Natural killer cell treated with Interleukin-12 subunit alpha and Interleukin-12 subunit beta and Interleukin-15 and Interleukin-18, amount 100 ng/mL, for 72 hours (primary cell): Measurements from ENCODE around the gene KRTAP4-12. TPM values are rescaled to one million over a fixed set of nuclear protein-coding genes. Genes with fewer than 3 reads are reported as not detected.
"Not testable (repeated sequence)": the region's sequence is repeated elsewhere in the genome, so short reads cannot be mapped to it uniquely, and the experiment has no call there.

Experiments used
- ATAC-seq, 2 donors: fragments of 150-1000 bp; cut with Tn5 transposase in 1 of 2; sonication (Bioruptor Pico), chemical (Tn5 transposase) in 1 of 2; 2 replicates each; pipeline ENCODE4 v1.10.0; 2021
- DNase-seq: peaks from one replicate; pipeline ENCODE4 v3.0.0; 2022; ENCODE audit warnings: low spot score
- H3K27ac Mint-ChIP-seq, 2 donors: 1 replicate in 1 of 2; 2 replicates in 1 of 2; pipeline ENCODE4 v1.8.0; 2022; ENCODE audit warnings: mixed read lengths in 2 of 2, mild to moderate bottlenecking in 1 of 2, moderate library complexity in 1 of 2
- H3K27me3 Mint-ChIP-seq, 2 donors: 1 replicate in 1 of 2; 2 replicates in 1 of 2; pipeline ENCODE4 v1.8.0; 2022; ENCODE audit warnings: mixed read lengths in 2 of 2
- H3K36me3 Mint-ChIP-seq: one replicate; pipeline ENCODE4 v1.8.0; 2022; ENCODE audit warnings: mixed read lengths
- H3K4me1 Mint-ChIP-seq, 2 donors: 1 replicate in 1 of 2; 2 replicates in 1 of 2; pipeline ENCODE4 v1.8.0; 2022; ENCODE audit warnings: low read depth in 2 of 2, mixed read lengths in 2 of 2, mild to moderate bottlenecking in 1 of 2
- H3K4me3 Mint-ChIP-seq: one replicate; pipeline ENCODE4 v1.8.0; 2022; ENCODE audit warnings: mixed read lengths
- H3K9me3 Mint-ChIP-seq: 2 replicates; pipeline ENCODE4 v1.8.0; 2022; ENCODE audit warnings: mixed read lengths
- total RNA-seq, 2 donors: library from RNA; stranded (reverse); gene quantifications; one replicate each; pipeline ENCODE4 v1.2.3, GENCODE V29; 2022

KRTAP4-12 gene
- not detected for total RNA-seq

DNA sequence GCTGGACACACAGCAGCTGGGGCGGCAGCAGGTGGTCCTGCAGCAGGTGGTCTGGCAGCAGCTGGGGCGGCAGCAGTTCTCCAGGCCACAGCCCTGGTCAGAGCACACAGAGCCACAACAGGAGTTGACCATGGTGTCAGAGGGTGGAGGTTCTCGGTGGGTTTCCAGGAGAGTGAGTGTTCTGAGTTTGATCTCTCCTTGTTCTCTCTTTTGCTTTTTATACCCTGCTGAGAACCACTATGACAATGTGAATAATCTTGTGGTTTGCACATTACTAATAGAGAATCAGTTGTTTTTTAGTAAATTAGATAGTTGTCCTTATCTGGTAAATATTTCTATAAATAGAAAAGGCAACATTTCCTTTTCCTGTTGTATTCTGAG, at the start of gene KRTAP4-12:
TSS of gene KRTAP4-12 (minus strand) at position 192 of the 381 bp plus-strand sequence. CDS start at position 132, 60 bp downstream.
- not testable (repeated sequence) for DNase-seq, H3K27ac Mint-ChIP-seq, ATAC-seq, H3K4me3 Mint-ChIP-seq, H3K9me3 Mint-ChIP-seq, H3K36me3 Mint-ChIP-seq, H3K4me1 Mint-ChIP-seq
- peaks cover 31 to 43% of the 10 kb centered on the region in 2 donors for H3K27me3 Mint-ChIP-seq

DNA sequence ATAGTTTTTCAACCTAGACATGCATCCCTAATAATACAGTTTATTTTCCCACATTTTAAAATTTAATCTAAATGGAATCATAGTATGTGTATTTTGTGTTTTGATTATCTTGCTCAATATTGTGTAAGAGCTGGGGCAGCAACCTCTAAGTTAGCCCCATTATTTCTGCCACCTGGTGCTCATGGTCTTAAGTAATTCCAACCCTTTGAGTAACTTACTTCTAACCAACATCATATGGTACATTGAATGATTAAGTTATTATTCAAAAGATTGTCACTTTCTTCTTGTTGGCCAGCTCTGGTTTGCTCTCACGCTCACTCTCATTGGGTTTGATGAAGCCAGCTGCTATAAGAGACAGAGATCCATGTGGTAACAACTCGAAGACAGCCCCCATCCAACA, 47.9 kb upstream of the KRTAP4-12 start:
- DNase-seq (no peak), ATAC-seq (no peak)
- no peak overlapping the region for H3K27ac Mint-ChIP-seq
- no peaks in the 10 kb centered on the region for H3K36me3 Mint-ChIP-seq
- no peak overlapping the region for H3K4me3 Mint-ChIP-seq
- no peaks in the 10 kb centered on the region for H3K9me3 Mint-ChIP-seq
- H3K27me3 Mint-ChIP-seq: peaks cover 11 to 24% of the 10 kb centered on the region in 2 donors
- H3K4me1 Mint-ChIP-seq: no peaks in the 10 kb centered on the region

- no peak within 1 kb of the TSS for H3K27ac Mint-ChIP-seq
- H3K9me3 Mint-ChIP-seq: no peaks in the 10 kb centered on the region
Measured at GRCh38 chr17:41168121-41168520, 44.1 kb upstream of the KRTAP4-12 start, which contains the start of gene KRTAP4-3. KRTAP4-3 (minus strand) TSS chr17:41168221; CDS start chr17:41168172, 49 bp downstream.

GRCh38 chr17:41167561-41167960, 43.6 kb upstream of the KRTAP4-12 start:
- H3K36me3 Mint-ChIP-seq: no peaks in the 10 kb centered on the region
- no peaks in the 10 kb centered on the region for H3K9me3 Mint-ChIP-seq
- no peak overlapping the region for H3K27ac Mint-ChIP-seq
- no peaks in the 10 kb centered on the region for H3K4me1 Mint-ChIP-seq
- H3K4me3 Mint-ChIP-seq: no peak overlapping the region
- DNase-seq: no peak
- no peak for ATAC-seq
- H3K27me3 Mint-ChIP-seq: peaks cover 15 to 16% of the 10 kb centered on the region in 2 donors

More at GRCh38 chr17:41168121-41168520, 44.1 kb upstream of the KRTAP4-12 start, which contains the start of gene KRTAP4-3:
- Mint-ChIP-seq H3K36me3 (no peaks in the 10 kb centered on the region), H3K4me3 (no peak within 1 kb of the TSS), H3K27me3 (peaks cover 13 to 14% of the 10 kb centered on the region in 2 donors), H3K4me1 (no peaks in the 10 kb centered on the region)
- ATAC-seq (no peak), DNase-seq (no peak)

DNA sequence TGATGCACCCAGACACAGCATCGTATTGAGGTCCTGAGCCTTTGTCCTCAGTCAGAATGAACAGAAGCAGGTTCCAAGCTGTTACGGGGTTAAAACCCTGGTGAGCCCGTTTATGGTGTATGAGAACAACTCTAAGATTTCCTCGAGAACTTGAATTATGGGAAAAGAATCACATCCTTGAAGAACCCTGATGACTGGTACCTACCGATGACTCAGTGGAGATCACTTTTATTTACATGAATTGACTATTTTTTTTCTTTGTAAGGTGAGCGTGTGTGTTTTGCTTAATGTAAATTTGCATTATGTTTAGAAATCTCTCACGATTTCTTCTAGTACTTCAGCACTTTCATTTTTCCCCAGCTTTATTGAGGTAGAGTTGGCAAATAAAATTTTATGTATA, 39.8 kb upstream of the KRTAP4-12 start:
- Mint-ChIP-seq H3K4me1 (no peaks in the 10 kb centered on the region), H3K27me3 (peaks cover 10 to 12% of the 10 kb centered on the region in 2 donors), H3K9me3 (no peaks in the 10 kb centered on the region), H3K36me3 (no peaks in the 10 kb centered on the region), H3K27ac (no peak overlapping the region), H3K4me3 (no peak overlapping the region)
- DNase-seq (no peak), ATAC-seq (no peak)

DNA sequence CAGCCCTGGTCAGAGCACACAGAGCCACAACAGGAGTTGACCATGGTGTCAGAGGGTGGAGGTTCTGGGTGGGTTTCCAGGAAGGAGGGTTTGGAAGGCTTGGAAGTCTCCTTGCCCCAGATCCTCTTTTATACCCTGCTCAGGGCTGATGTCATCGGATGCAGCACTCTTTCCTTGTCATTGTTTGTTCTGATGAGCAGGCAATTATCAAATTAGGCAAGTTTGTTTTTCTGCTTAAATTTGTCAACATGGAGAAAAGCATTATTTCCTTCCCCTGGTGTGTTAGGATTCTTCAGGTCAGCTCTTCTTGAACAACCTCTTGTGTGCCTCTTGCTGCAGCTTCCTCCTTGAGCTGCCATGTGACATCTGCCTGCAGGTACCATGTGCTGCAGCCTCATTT, 36.7 kb upstream of the KRTAP4-12 start, which contains the start of gene KRTAP4-4:
TSS of gene KRTAP4-4 (minus strand) at position 101 of the 400 bp plus-strand sequence. CDS start at position 44, 57 bp downstream.
- Mint-ChIP-seq H3K27me3 (peaks cover 27 to 41% of the 10 kb centered on the region in 2 donors), H3K9me3 (no peaks in the 10 kb centered on the region), H3K27ac (no peak within 1 kb of the TSS), H3K36me3 (no peaks in the 10 kb centered on the region), H3K4me3 (no peak within 1 kb of the TSS), H3K4me1 (no peaks in the 10 kb centered on the region)
- DNase-seq: no peak
- no peak for ATAC-seq

DNA sequence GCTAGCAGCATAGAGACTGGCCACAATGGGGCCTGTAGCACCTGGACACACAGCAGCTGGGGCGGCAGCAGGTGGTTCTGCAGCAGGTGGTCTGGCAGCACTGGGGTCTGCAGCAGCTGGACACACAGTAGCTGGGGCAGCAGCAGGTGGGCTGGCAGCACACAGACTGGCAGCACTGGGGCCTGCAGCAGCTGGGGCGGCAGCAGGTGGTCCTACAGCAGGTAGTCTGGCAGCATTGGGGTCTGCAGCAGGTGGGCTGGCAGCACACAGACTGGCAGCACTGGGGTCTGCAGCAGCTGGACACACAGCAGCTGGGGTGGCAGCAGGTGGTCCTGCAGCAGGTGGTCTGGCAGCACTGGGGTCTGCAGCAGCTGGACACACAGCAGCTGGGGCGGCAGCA, 36.2 kb upstream of the KRTAP4-12 start:
- peaks cover 29 to 46% of the 10 kb centered on the region in 2 donors for H3K27me3 Mint-ChIP-seq
- H3K9me3 Mint-ChIP-seq, H3K36me3 Mint-ChIP-seq, ATAC-seq, DNase-seq, H3K27ac Mint-ChIP-seq, H3K4me3 Mint-ChIP-seq, H3K4me1 Mint-ChIP-seq: not testable (repeated sequence)

GRCh38 chr17:41153856-41154255, 29.9 kb upstream of the KRTAP4-12 start:
- Mint-ChIP-seq H3K36me3 (no peaks in the 10 kb centered on the region), H3K4me1 (no peaks in the 10 kb centered on the region), H3K4me3 (no peak overlapping the region), H3K9me3 (no peaks in the 10 kb centered on the region), H3K27me3 (peaks cover 34 to 62% of the 10 kb centered on the region in 2 donors), H3K27ac (no peak overlapping the region)
- DNase-seq (no peak), ATAC-seq (no peak)

GRCh38 chr17:41151525-41151924, 27.5 kb upstream of the KRTAP4-12 start:
- ATAC-seq (no peak), DNase-seq (no peak)
- Mint-ChIP-seq H3K36me3 (no peaks in the 10 kb centered on the region), H3K4me1 (no peaks in the 10 kb centered on the region), H3K9me3 (no peaks in the 10 kb centered on the region), H3K27me3 (peaks cover 32 to 54% of the 10 kb centered on the region in 2 donors), H3K4me3 (no peak overlapping the region), H3K27ac (no peak overlapping the region)

DNA sequence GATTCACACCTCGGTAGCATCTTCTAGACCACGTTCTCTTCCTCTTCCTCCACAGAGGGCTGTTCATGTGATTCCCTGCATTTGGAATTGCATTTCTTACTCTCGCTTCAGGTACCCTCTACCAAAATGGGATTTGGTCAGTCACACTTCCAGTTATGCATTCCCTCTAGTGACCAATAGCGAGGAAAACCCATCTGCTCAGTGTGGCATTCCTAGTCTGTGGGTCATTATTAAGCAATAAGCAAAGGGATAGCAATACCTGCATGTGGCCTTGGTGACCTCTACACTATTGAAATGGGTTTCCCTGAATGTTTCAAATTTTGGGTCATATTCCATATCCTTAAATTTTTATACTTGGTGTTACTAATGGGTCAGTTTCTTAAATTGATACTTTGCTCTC, 26.0 kb upstream of the KRTAP4-12 start:
- H3K4me3 Mint-ChIP-seq: no peak overlapping the region
- ATAC-seq (no peak), DNase-seq (no peak)
- no peaks in the 10 kb centered on the region for H3K4me1 Mint-ChIP-seq
- peaks cover 28 to 50% of the 10 kb centered on the region in 2 donors for H3K27me3 Mint-ChIP-seq
- H3K27ac Mint-ChIP-seq: no peak overlapping the region
- H3K9me3 Mint-ChIP-seq: no peaks in the 10 kb centered on the region
- no peaks in the 10 kb centered on the region for H3K36me3 Mint-ChIP-seq

GRCh38 chr17:41149652-41149985, 25.6 kb upstream of the KRTAP4-12 start, which contains the start of gene KRTAP4-5:
KRTAP4-5 (minus strand) TSS chr17:41149825; CDS start chr17:41149767, 58 bp downstream.
- Mint-ChIP-seq H3K4me3 (no peak within 1 kb of the TSS), H3K36me3 (no peaks in the 10 kb centered on the region), H3K27ac (no peak within 1 kb of the TSS), H3K9me3 (no peaks in the 10 kb centered on the region), H3K27me3 (peaks cover 28 to 49% of the 10 kb centered on the region in 2 donors), H3K4me1 (no peaks in the 10 kb centered on the region)
- DNase-seq (no peak), ATAC-seq (no peak)

DNA sequence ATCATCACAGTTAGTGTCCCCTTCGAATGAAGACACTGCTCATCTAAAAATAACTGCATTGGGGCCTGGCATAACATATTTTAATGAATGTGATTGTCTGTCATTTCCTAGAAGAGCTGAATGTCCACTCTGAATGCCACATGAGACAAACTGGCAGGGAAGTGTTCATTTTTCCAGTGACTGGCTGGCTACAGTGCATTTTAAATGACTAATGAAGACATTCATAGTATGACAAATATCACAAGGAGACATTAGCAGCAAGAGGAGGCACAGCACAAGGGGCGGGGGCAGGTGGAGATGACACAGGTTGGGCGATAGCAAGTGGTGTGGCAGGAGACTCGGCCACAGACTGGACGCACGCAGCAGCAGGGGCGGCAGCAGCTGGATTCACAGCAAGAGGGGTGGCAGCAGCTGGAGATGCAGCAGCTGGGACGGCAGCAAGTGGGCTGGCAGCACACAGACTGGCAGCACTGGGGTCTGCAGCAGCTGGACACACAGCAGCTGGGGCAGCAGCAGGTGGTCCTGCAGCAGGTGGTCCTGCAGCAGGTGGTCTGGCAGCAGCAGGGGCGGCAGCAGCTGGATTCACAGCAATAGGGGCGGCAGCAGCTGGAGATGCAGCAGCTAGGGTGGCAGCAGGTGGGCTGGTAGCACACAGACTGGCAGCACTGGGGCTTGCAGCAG, 25.1 kb upstream of the KRTAP4-12 start:
- H3K9me3 Mint-ChIP-seq, H3K4me3 Mint-ChIP-seq, ATAC-seq, DNase-seq, H3K36me3 Mint-ChIP-seq, H3K4me1 Mint-ChIP-seq, H3K27ac Mint-ChIP-seq: not testable (repeated sequence)
- H3K27me3 Mint-ChIP-seq: peaks cover 27 to 47% of the 10 kb centered on the region in 2 donors

DNA sequence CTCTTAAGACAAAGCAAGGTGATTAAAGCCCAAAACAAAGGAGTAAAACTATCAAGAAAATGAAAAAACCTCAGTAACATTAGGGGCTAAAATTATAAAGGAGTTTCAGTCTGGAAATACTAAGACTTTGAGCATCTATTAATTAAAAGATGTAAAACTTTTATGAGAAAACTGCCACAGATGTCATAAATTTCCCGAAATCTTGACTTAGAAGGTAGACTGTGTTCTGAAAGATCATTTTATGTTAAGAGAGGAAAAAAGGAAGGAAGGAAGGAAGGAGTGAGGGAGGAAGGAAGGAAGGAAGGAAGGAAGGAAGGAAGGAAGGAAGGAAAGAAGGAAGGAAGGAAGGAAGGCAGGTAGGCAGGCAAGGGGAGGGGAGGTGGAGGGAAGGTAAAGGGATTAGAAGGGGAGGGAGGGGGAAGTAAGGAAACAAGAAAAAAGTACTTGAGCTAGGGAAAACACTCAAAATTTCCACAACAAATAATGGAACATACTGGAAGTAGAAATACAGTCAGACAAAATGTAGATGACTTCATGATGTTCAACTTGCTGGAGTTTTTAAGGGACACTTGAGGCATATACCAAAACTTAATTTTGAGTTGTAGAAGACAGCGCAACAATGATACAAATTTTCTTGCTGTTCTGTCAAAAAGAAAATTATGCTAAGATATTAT, 23.7 kb upstream of the KRTAP4-12 start:
- DNase-seq: no peak
- Mint-ChIP-seq H3K4me3 (no peak overlapping the region), H3K4me1 (no peaks in the 10 kb centered on the region), H3K27ac (no peak overlapping the region), H3K36me3 (peaks cover 10% of the 10 kb centered on the region), H3K27me3 (peaks cover 22 to 43% of the 10 kb centered on the region in 2 donors), H3K9me3 (peaks cover 5% of the 10 kb centered on the region)
- no peak for ATAC-seq

- Mint-ChIP-seq H3K36me3 (peaks cover 22% of the 10 kb centered on the region), H3K4me3 (no peak overlapping the region), H3K9me3 (peaks cover 8% of the 10 kb centered on the region), H3K27ac (no peak overlapping the region), H3K4me1 (no peaks in the 10 kb centered on the region), H3K27me3 (peaks cover 24 to 56% of the 10 kb centered on the region in 2 donors)
- ATAC-seq: no peak
- DNase-seq: no peak
Measured at GRCh38 chr17:41145261-41145660, 21.3 kb upstream of the KRTAP4-12 start.
